Measurements from ENCODE around the gene HSPA4. TPM values are rescaled to one million over a fixed set of nuclear protein-coding genes. Genes with fewer than 3 reads are reported as not detected.

HSPA4 gene
- total and polyA plus RNA-seq, 2 of the 13 experiments (the other 11 are each of a cell fraction or from before 2014, with no cell fraction given) = 36.6 to 231 TPM

DNA sequence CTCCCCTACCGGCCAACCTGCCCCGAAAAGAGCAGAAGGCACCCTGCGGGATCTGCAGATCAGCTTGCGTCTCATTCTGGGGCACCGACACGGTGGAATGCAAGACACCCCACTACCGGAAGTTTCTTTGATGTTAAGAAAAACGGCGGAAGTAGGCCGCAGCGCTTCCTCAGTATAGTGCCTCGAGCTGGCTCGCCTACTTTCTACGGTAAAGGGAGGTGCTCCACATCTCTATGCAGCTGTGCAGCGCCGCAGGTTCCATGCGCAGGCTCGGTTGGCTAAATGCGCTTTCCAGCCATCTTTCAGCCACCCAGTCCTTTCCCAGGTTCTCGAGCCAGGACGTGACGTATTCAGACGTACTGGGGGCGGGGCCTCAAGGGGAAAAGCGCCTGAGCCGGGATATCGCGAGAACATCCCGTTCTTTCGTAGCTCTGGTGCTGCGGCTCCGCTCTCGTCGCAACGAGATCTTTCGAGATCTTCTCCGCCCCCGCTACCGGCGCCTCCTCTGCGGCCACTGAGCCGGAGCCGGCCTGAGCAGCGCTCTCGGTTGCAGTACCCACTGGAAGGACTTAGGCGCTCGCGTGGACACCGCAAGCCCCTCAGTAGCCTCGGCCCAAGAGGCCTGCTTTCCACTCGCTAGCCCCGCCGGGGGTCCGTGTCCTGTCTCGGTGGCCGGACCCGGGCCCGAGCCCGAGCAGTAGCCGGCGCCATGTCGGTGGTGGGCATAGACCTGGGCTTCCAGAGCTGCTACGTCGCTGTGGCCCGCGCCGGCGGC, at the start of gene HSPA4 (continued):
- no peak for TF ChIP-seq ZFAT (CRISPR knock-in tag; conservative IDR thresholded peaks at IDR 0.05)
- TF ChIP-seq HNRNPH1 (optimal IDR thresholded peaks at IDR 0.05; ENCODE audit: low read depth, low read length) = no peak
- TF ChIP-seq ZNF33A (CRISPR knock-in tag; IDR thresholded peaks at IDR 0.05; ENCODE audit: borderline replicate concordance) = no peak
- TF ChIP-seq SETDB1 (CRISPR knock-in tag; IDR thresholded peaks at IDR 0.05; ENCODE audit: borderline replicate concordance) = no peak
- TF ChIP-seq, protein P1, sequence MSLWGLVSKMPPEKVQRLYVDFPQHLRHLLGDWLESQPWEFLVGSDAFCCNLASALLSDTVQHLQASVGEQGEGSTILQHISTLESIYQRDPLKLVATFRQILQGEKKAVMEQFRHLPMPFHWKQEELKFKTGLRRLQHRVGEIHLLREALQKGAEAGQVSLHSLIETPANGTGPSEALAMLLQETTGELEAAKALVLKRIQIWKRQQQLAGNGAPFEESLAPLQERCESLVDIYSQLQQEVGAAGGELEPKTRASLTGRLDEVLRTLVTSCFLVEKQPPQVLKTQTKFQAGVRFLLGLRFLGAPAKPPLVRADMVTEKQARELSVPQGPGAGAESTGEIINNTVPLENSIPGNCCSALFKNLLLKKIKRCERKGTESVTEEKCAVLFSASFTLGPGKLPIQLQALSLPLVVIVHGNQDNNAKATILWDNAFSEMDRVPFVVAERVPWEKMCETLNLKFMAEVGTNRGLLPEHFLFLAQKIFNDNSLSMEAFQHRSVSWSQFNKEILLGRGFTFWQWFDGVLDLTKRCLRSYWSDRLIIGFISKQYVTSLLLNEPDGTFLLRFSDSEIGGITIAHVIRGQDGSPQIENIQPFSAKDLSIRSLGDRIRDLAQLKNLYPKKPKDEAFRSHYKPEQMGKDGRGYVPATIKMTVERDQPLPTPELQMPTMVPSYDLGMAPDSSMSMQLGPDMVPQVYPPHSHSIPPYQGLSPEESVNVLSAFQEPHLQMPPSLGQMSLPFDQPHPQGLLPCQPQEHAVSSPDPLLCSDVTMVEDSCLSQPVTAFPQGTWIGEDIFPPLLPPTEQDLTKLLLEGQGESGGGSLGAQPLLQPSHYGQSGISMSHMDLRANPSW (CRISPR knock-in tag; IDR thresholded peaks at IDR 0.05; ENCODE audit: borderline replicate concordance) = peak; percentile 27; the same call in 1 of the 2 replicates
- TF ChIP-seq SIN3A (IDR thresholded peaks at IDR 0.05; ENCODE audit: borderline replicate concordance, low read depth, low read length) = no peak; the same call in 1 of the 2 replicates
- TF ChIP-seq, protein P2, sequence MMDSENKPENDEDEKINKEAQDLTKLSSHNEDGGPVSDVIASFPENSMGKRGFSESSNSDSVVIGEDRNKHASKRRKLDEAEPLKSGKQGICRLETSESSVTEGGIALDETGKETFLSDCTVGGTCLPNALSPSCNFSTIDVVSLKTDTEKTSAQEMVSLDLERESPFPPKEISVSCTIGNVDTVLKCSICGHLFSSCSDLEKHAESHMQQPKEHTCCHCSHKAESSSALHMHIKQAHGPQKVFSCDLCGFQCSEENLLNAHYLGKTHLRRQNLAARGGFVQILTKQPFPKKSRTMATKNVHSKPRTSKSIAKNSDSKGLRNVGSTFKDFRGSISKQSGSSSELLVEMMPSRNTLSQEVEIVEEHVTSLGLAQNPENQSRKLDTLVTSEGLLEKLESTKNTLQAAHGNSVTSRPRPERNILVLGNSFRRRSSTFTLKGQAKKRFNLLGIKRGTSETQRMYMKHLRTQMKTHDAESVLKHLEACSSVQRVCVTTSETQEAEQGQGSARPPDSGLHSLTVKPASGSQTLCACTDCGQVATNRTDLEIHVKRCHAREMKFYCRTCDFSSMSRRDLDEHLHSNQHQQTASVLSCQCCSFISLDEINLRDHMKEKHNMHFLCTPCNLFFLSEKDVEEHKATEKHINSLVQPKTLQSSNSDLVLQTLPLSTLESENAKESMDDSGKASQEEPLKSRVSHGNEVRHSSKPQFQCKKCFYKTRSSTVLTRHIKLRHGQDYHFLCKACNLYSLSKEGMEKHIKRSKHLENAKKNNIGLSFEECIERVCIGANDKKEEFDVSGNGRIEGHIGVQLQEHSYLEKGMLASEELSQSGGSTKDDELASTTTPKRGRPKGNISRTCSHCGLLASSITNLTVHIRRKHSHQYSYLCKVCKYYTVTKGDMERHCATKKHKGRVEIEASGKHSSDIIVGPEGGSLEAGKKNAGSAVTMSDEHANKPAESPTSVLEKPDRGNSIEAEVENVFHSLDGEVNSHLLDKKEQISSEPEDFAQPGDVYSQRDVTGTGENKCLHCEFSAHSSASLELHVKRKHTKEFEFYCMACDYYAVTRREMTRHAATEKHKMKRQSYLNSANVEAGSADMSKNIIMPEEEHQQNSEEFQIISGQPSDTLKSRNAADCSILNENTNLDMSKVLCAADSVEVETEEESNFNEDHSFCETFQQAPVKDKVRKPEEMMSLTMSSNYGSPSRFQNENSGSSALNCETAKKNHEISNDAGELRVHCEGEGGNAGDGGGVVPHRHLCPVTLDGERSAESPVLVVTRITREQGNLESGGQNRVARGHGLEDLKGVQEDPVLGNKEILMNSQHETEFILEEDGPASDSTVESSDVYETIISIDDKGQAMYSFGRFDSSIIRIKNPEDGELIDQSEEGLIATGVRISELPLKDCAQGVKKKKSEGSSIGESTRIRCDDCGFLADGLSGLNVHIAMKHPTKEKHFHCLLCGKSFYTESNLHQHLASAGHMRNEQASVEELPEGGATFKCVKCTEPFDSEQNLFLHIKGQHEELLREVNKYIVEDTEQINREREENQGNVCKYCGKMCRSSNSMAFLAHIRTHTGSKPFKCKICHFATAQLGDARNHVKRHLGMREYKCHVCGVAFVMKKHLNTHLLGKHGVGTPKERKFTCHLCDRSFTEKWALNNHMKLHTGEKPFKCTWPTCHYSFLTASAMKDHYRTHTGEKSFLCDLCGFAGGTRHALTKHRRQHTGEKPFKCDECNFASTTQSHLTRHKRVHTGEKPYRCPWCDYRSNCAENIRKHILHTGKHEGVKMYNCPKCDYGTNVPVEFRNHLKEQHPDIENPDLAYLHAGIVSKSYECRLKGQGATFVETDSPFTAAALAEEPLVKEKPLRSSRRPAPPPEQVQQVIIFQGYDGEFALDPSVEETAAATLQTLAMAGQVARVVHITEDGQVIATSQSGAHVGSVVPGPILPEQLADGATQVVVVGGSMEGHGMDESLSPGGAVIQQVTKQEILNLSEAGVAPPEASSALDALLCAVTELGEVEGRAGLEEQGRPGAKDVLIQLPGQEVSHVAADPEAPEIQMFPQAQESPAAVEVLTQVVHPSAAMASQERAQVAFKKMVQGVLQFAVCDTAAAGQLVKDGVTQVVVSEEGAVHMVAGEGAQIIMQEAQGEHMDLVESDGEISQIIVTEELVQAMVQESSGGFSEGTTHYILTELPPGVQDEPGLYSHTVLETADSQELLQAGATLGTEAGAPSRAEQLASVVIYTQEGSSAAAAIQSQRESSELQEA (CRISPR knock-in tag; IDR thresholded peaks at IDR 0.05; ENCODE audit: not compliant biosample characterization) = no peak
- TF ChIP-seq, protein P3, sequence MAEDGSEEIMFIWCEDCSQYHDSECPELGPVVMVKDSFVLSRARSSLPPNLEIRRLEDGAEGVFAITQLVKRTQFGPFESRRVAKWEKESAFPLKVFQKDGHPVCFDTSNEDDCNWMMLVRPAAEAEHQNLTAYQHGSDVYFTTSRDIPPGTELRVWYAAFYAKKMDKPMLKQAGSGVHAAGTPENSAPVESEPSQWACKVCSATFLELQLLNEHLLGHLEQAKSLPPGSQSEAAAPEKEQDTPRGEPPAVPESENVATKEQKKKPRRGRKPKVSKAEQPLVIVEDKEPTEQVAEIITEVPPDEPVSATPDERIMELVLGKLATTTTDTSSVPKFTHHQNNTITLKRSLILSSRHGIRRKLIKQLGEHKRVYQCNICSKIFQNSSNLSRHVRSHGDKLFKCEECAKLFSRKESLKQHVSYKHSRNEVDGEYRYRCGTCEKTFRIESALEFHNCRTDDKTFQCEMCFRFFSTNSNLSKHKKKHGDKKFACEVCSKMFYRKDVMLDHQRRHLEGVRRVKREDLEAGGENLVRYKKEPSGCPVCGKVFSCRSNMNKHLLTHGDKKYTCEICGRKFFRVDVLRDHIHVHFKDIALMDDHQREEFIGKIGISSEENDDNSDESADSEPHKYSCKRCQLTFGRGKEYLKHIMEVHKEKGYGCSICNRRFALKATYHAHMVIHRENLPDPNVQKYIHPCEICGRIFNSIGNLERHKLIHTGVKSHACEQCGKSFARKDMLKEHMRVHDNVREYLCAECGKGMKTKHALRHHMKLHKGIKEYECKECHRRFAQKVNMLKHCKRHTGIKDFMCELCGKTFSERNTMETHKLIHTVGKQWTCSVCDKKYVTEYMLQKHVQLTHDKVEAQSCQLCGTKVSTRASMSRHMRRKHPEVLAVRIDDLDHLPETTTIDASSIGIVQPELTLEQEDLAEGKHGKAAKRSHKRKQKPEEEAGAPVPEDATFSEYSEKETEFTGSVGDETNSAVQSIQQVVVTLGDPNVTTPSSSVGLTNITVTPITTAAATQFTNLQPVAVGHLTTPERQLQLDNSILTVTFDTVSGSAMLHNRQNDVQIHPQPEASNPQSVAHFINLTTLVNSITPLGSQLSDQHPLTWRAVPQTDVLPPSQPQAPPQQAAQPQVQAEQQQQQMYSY (CRISPR knock-in tag; IDR thresholded peaks at IDR 0.05) = peak; percentile 8; the same call in 1 of the 2 replicates
- TF ChIP-seq, protein P4, sequence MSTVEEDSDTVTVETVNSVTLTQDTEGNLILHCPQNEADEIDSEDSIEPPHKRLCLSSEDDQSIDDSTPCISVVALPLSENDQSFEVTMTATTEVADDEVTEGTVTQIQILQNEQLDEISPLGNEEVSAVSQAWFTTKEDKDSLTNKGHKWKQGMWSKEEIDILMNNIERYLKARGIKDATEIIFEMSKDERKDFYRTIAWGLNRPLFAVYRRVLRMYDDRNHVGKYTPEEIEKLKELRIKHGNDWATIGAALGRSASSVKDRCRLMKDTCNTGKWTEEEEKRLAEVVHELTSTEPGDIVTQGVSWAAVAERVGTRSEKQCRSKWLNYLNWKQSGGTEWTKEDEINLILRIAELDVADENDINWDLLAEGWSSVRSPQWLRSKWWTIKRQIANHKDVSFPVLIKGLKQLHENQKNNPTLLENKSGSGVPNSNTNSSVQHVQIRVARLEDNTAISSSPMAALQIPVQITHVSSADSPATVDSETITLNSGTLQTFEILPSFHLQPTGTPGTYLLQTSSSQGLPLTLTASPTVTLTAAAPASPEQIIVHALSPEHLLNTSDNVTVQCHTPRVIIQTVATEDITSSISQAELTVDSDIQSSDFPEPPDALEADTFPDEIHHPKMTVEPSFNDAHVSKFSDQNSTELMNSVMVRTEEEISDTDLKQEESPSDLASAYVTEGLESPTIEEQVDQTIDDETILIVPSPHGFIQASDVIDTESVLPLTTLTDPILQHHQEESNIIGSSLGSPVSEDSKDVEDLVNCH (CRISPR knock-in tag; IDR thresholded peaks at IDR 0.05) = no peak
- TF ChIP-seq GATA4 (IDR thresholded peaks at IDR 0.05; ENCODE audit: borderline replicate concordance, low read depth) = 0 out of 2 replicates have a peak, but pooled peaks have one; percentile 51
